GM13977 (cell line): ENCODE results near the gene TAF4B.
"Not testable (repeated sequence)": the region's sequence is repeated elsewhere in the genome, so short reads cannot be mapped to it uniquely, and the experiment has no call there.

Experiments used
- DNase-seq: peaks from one replicate; pipeline ENCODE4 v3.0.0; 2012; ENCODE audit warnings: low spot score
- in situ Hi-C: fragments of 300-500 bp; cut with MboI; formaldehyde crosslinking; loops from one replicate; pipeline ENCODE4 v1.12.0; 2022; ENCODE audit warnings: low sequenced_read_pairs, low pct_unique_long_range_greater_than_20kb, mixed read lengths, inconsistent platforms; ENCODE audit not compliant: unreplicated experiment
- TF ChIP-seq, protein P1 (sequence below): IDR thresholded peaks from 2 replicates; pipeline ENCODE4 v1.5.1; 2012; ENCODE audit warnings: mild to moderate bottlenecking, control low read depth; ENCODE audit not compliant: insufficient read depth; ENCODE audit errors: extremely low read depth, missing control alignments

The TAF4B gene

DNA sequence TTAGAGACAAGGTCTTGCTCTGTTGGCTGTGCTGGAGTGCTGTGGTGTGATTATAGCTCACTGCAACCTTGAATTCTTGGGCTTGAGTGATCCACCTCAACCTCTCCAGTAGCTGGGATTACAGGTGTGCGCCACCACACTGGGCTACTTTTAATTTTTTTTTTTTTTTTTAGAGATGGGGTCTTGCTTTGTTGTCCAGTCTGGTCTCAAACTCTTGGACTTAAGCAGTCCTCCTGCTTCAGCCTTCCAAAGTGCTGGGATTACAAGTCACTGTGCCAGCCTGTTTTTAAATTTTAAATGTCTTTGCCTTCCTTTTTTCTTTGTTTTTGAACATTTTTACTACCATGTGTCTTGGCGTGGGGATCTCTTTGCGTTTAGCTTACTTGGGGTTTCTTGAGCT is 32.5 kb downstream of the TAF4B start:
- no peak for DNase-seq
- TF ChIP-seq, protein P1, sequence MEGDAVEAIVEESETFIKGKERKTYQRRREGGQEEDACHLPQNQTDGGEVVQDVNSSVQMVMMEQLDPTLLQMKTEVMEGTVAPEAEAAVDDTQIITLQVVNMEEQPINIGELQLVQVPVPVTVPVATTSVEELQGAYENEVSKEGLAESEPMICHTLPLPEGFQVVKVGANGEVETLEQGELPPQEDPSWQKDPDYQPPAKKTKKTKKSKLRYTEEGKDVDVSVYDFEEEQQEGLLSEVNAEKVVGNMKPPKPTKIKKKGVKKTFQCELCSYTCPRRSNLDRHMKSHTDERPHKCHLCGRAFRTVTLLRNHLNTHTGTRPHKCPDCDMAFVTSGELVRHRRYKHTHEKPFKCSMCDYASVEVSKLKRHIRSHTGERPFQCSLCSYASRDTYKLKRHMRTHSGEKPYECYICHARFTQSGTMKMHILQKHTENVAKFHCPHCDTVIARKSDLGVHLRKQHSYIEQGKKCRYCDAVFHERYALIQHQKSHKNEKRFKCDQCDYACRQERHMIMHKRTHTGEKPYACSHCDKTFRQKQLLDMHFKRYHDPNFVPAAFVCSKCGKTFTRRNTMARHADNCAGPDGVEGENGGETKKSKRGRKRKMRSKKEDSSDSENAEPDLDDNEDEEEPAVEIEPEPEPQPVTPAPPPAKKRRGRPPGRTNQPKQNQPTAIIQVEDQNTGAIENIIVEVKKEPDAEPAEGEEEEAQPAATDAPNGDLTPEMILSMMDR = no peak
- in situ Hi-C loops = no loop called here

DNA sequence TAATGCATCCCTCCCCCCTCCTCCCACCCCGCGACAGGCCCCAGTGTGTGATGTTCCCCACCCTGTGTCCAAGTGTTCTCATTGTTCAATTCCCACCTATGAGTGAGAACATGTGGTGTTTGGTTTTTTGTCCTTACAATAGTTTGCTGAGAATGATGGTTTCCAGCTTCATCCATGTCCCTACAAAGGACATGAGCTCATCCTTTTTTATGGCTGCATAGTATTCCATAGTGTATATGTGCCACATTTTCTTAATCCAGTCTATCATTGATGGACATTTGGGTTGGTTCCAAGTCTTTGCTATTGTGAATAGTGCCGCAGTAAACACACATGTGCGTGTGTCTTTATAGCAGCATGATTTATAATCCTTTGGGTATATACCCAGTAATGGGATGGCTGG is 33.2 kb downstream of the TAF4B start:
- in situ Hi-C loops, DNase-seq: not testable (repeated sequence)

DNA sequence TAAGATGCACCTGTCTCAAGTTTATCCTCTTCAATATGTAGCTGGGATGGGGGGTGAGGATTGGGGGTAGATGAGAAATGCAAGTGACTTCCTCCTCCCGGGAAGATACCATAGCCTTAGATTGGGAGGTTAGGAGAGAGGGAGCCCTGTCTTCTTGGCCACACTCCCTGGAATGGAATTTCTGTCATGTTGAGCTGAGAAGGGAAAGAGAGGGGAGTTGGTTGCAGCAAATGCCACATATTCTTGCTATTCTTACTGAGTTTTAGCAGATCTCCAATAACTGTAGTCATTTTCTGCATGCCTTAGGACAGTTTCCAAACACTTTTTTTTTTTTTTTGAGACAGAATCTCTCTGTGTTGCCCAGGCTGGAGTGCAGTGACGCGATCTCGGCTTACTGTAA is 35.9 kb downstream of the TAF4B start:
- TF ChIP-seq, protein P1 = no peak
- DNase-seq = no peak
- in situ Hi-C loops = no loop called here

DNA sequence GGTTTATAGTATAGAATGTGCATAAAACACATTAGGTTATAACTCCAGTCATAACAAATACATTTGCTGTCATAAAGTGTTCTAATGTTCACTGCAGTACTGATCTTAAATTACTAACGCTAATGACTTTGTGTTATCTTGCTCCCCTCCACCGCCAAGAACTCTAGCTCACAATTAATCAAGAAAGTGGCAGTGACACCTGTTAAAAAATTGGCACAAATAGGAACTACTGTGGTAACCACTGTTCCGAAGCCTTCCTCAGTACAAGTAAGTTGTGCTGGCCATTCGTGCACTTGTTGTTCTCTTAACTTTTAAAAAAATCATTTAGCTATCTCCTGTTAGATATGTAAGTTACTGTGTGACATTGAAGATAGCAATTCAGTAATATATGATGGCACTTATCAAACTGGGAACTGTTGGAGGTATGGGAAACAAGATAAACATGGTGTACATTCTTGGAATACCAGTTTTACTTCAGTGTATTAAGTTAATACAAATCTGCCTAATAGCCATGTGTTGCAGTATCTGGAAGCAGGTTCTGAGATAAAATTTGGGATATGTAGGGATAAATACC is 41.2 kb downstream of the TAF4B start:
- in situ Hi-C loops = no loop called here
- no peak for DNase-seq
- TF ChIP-seq, protein P1 = no peak

DNA sequence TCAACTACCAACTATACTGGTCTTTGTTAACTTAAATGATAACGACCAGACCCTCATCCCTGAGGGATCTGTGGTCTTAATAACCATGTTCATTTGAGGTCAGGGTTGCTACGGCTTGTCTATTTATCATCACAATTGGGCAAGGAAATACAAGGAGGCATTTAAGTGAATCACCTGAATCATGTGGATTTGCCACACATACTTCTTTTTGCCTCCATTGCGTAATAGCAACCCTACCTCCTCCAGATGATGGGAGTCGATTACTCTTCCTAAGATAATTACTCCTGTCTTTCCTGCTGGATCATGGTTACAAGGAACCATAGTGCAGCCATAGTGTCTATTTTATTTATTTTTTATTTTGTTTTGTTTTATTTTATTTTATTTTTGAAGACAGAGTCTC is 42.2 kb downstream of the TAF4B start:
- no peak for DNase-seq
- in situ Hi-C loops = no loop called here
- TF ChIP-seq, protein P1 = no peak

DNA sequence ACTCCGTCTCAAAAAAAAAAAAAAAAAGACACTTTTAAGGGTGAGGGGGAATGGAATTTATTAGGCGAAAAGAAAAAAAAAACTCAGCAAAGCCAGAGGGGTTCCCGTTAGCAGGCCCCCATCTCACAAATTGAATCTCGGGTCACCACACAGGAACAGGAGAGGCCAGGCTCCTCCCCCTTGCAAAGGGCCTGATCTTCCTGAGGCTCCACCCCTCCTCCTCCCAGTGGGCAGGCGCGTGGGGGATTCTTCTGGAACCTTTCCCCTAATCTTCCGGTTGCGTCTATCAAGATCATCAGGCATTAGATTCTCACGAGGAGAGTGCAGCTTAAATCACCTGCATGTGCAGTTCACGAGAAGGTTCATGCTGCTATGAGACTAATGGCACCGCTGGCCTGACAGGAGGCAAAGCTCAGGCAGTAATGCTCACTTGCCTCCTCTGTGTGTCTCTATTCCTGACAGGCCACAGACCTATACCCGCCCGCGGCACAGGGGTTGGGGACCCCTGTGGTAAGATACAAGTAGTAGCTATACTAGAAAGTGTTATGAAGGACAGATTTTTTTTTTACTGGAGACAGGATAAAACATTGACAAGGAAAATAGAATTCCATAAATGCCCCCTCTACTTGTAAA is 45.8 kb downstream of the TAF4B start:
- DNase-seq = no peak
- TF ChIP-seq, protein P1 = no peak
- in situ Hi-C loops = no loop called here

DNA sequence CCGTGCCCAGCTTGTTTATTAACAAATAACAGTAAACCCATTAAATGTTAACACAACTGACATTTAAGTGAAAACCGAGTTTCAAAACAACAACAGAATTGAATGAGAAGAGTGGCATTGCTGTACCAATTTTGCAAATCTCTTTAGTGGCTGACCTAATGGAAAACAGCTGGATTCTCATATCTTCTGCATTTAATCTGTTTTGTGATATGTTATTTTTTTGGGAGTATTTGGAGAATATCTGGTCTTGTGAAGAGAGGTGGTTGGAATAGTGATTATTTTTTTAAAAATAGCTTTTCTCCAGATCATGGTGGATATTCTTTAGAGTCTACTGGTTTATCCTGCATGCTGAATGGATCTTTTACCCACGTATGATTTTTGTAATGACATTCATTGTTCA is 51.1 kb downstream of the TAF4B start:
- TF ChIP-seq, protein P1 = no peak
- in situ Hi-C loops = no loop called here
- DNase-seq = no peak
